ENCODE data around the gene NAV2. TPM values are rescaled to one million over a fixed set of nuclear protein-coding genes. Genes with fewer than 3 reads are reported as not detected.

Gene NAV2
- total RNA-seq, 1 experiment from 2014 or later, result 22.7 TPM

- intact Hi-C loops (cut with micrococcal nuclease; ENCODE audit: unreplicated experiment), result no loop called here
- H3K4me1 ChIP-seq (ENCODE audit: control insufficient read depth, insufficient read depth, low read length), result peaks cover 4% of the 10 kb centered on the region
- H3K27ac ChIP-seq (ENCODE audit: low read length), result no peak overlapping the region
- BruUV-seq (replicated peaks), result no TSS peak
- H3K9me3 ChIP-seq (ENCODE audit: control insufficient read depth, insufficient read depth, low read depth, low read length), result no peaks in the 10 kb centered on the region
- POLR2A ChIA-PET, result no interaction called here
- no peaks in the 10 kb centered on the region for H3K27me3 ChIP-seq (ENCODE audit: control insufficient read depth, insufficient read depth, low read length)
- H3K36me3 ChIP-seq (ENCODE audit: control insufficient read depth, insufficient read depth, low read length), result no peaks in the 10 kb centered on the region
- no peak overlapping the region for H3K4me3 ChIP-seq (ENCODE audit: low read depth in 2 of 2, low read length in 2 of 2)
- ATAC-seq, result no peak
- in situ Hi-C loops (cut with HindIII; ENCODE audit: low pct_unique_long_range_greater_than_20kb, low sequenced_read_pairs), result no loop called here
- no peak for DNase-seq (ENCODE audit: low read depth, low spot score)
- CTCF ChIA-PET, result interaction anchor here (0.5 to 0.6 kb wide), 2 partner anchors 92 to 283 kb away, joined by 5 to 8 read pairs; no protein-coding TSS in a partner anchor
- TF ChIP-seq POLR2AphosphoS5 (IDR thresholded peaks at IDR 0.05; ENCODE audit: low read depth, low read length), result no peak
- no peak for TF ChIP-seq REST (IDR thresholded peaks at IDR 0.05; ENCODE audit: insufficient read depth in 1 of 2, low read depth in 2 of 2, low read length in 1 of 2)
- TF ChIP-seq CTCF (IDR thresholded peaks at IDR 0.05), result no peak
- TF ChIP-seq TCF7L2 (IDR thresholded peaks at IDR 0.05; ENCODE audit: low read depth, low read length), result no peak
- no peak for TF ChIP-seq SIN3A (IDR thresholded peaks at IDR 0.05; ENCODE audit: borderline replicate concordance, insufficient read depth, low read depth, low read length)
Measured at GRCh38 chr11:19810852-19811251, 98.2 kb downstream of the NAV2 start.

GRCh38 chr11:19811380-19811779 is 98.7 kb downstream of the NAV2 start:
- TF ChIP-seq POLR2AphosphoS5 (IDR thresholded peaks at IDR 0.05; ENCODE audit: low read depth, low read length) (no peak), TCF7L2 (IDR thresholded peaks at IDR 0.05; ENCODE audit: low read depth, low read length) (no peak), REST (IDR thresholded peaks at IDR 0.05; ENCODE audit: insufficient read depth in 1 of 2, low read depth in 2 of 2, low read length in 1 of 2) (no peak), SIN3A (IDR thresholded peaks at IDR 0.05; ENCODE audit: borderline replicate concordance, insufficient read depth, low read depth, low read length) (no peak), CTCF (IDR thresholded peaks at IDR 0.05) (no peak)
- BruUV-seq (replicated peaks), result no TSS peak
- CTCF ChIA-PET, result interaction anchor here (0.6 kb wide), 1 partner anchor 282 kb away, joined by 8 read pairs; no protein-coding TSS in a partner anchor
- DNase-seq (ENCODE audit: low read depth, low spot score) (no peak), ATAC-seq (no peak)
- Histone ChIP-seq H3K4me3 (ENCODE audit: low read depth in 2 of 2, low read length in 2 of 2) (no peak overlapping the region), H3K27me3 (ENCODE audit: control insufficient read depth, insufficient read depth, low read length) (no peaks in the 10 kb centered on the region), H3K4me1 (ENCODE audit: control insufficient read depth, insufficient read depth, low read length) (peaks cover 8% of the 10 kb centered on the region), H3K36me3 (ENCODE audit: control insufficient read depth, insufficient read depth, low read length) (no peaks in the 10 kb centered on the region), H3K9me3 (ENCODE audit: control insufficient read depth, insufficient read depth, low read depth, low read length) (no peaks in the 10 kb centered on the region), H3K27ac (ENCODE audit: low read length) (no peak overlapping the region)
- in situ Hi-C loops (cut with HindIII; ENCODE audit: low pct_unique_long_range_greater_than_20kb, low sequenced_read_pairs), result no loop called here
- intact Hi-C loops (cut with micrococcal nuclease; ENCODE audit: unreplicated experiment), result no loop called here
- POLR2A ChIA-PET, result no interaction called here
